ENCODE measurements around the gene HCN2. TPM values are rescaled to one million over a fixed set of nuclear protein-coding genes. Genes with fewer than 3 reads are reported as not detected.
"Not testable (repeated sequence)": the region's sequence is repeated elsewhere in the genome, so short reads cannot be mapped to it uniquely, and the experiment has no call there.

Gene HCN2
- polyA plus RNA-seq, 2 donors = 0.65 to 1.4 TPM

DNA sequence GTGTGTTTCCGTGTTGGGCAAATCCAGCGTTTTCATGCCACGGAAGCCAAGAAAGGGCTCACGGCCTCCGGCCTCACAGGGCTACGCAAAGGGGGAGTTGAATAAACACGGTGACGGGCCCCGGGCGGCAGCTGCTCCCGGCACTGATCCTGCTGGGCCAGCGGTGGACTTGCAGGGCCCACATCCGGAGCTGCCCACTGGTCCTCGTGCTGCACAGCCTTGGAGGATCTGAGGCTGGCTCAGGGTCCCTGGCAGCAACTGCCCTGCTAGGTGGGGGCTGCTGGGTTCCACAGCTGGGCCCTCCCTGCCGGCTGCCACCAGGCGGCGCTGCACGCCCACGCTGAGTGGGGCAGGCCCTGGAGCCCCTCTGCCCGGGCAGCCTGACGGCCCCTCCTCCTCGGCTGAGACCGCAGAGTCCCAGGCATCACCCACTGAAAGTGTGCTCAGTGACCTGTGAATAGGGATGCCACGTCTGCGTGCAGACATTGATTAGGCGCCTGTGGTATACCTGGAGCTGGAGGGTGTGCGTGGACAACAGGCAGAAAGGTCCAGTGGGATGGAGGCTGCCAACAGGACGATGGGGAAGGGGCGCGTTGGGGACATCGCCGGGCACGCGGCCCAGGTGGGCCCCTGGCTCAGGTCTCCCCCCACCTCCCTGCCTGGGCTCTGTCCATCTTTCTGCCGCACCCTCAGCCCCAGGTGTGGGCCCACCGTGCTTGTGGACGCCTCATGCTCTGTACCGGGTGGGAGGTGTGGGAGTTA is 5.3 kb upstream of the HCN2 start:
- H3K4me1 ChIP-seq (ENCODE audit: control insufficient read depth in 2 of 2, insufficient read depth in 2 of 2, low read length in 1 of 2) = peaks cover 0 to 6% of the 10 kb centered on the region in 2 donors
- peaks cover 0 to 4% of the 10 kb centered on the region in 2 donors for H3K27me3 ChIP-seq (ENCODE audit: control insufficient read depth in 1 of 2, insufficient read depth in 2 of 2, low read length in 2 of 2)
- H3K36me3 ChIP-seq (ENCODE audit: control insufficient read depth in 2 of 2, insufficient read depth in 2 of 2, low read length in 1 of 2) = peaks cover 9 to 24% of the 10 kb centered on the region in 2 donors
- no peaks in the 10 kb centered on the region for H3K9me3 ChIP-seq (ENCODE audit: control insufficient read depth in 2 of 2, insufficient read depth in 1 of 2, low read depth in 1 of 2, low read length in 1 of 2)
- WGBS, 2 donors = 21 to 28% methylated on average over 36 to 38 of the region's 38 CpGs
- H3K27ac ChIP-seq (ENCODE audit: low read depth in 2 of 2, low read length in 1 of 2) = no peak overlapping the region
- no peak overlapping the region for H3K4me3 ChIP-seq (ENCODE audit: low read depth in 1 of 2, low read length in 2 of 2)

DNA sequence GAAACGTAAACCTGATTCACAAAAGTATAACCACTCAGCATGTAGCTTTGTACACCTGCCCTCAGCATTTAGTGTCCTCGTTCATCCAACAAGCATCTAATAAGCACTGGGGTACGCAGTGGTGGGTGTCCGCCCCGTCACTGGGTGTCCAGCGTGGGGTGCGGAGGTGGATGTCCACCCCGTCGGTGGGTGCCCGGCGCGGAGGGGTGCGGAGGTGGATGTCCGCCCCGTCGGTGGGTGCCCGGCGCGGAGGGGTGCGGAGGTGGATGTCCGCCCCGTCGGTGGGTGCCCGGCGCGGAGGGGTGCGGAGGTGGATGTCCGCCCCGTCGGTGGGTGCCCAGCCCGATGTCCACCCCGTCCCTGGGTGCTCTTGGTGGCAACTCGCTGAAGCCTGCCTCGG is 4.5 kb upstream of the HCN2 start:
- H3K36me3 ChIP-seq (ENCODE audit: control insufficient read depth in 2 of 2, insufficient read depth in 2 of 2, low read length in 1 of 2) = peaks cover 2 to 19% of the 10 kb centered on the region in 2 donors
- H3K27me3 ChIP-seq (ENCODE audit: control insufficient read depth in 1 of 2, insufficient read depth in 2 of 2, low read length in 2 of 2); H3K4me3 ChIP-seq (ENCODE audit: low read depth in 1 of 2, low read length in 2 of 2); H3K4me1 ChIP-seq (ENCODE audit: control insufficient read depth in 2 of 2, insufficient read depth in 2 of 2, low read length in 1 of 2); H3K9me3 ChIP-seq (ENCODE audit: control insufficient read depth in 2 of 2, insufficient read depth in 1 of 2, low read depth in 1 of 2, low read length in 1 of 2); H3K27ac ChIP-seq (ENCODE audit: low read depth in 2 of 2, low read length in 1 of 2): not testable (repeated sequence)
- WGBS, 2 donors = 82 to 86% methylated on average over 31 to 34 of the region's 34 CpGs

DNA sequence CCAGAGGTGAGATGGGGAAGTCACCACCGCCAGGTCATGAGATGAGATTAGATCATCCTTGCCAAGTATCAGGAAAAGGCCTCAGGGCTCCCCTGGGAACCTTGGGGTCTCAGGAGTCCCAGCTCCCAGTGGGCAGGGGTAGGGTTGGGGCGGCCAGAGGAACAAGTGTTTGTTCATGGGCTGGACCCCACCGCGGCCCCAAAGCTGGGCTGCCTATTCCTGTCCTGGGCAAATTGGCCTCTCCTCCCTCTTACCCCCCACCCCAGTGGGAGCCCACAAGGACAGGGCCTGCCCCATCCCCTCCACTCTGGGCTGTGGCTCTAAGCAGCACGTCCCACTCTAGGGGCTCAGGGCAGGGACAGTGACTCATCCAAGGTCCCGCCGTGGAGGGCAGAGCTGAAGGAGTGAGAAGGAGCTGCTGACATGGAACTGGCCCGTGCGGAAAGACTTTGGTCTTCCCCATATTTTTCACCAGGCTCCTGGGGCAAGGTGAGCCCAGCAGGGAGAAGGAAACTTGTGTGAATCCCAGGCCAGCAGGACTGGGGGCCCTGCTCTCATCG is 4.0 kb upstream of the HCN2 start:
- Histone ChIP-seq H3K36me3 (ENCODE audit: control insufficient read depth in 2 of 2, insufficient read depth in 2 of 2, low read length in 1 of 2) (peaks cover under 1 to 19% of the 10 kb centered on the region in 2 donors), H3K27me3 (ENCODE audit: control insufficient read depth in 1 of 2, insufficient read depth in 2 of 2, low read length in 2 of 2) (peaks cover 0 to 4% of the 10 kb centered on the region in 2 donors), H3K27ac (ENCODE audit: low read depth in 2 of 2, low read length in 1 of 2) (no peak overlapping the region), H3K4me1 (ENCODE audit: control insufficient read depth in 2 of 2, insufficient read depth in 2 of 2, low read length in 1 of 2) (peaks cover 0 to 6% of the 10 kb centered on the region in 2 donors), H3K9me3 (ENCODE audit: control insufficient read depth in 2 of 2, insufficient read depth in 1 of 2, low read depth in 1 of 2, low read length in 1 of 2) (no peaks in the 10 kb centered on the region), H3K4me3 (ENCODE audit: low read depth in 1 of 2, low read length in 2 of 2) (no peak overlapping the region)
- 59 to 62% methylated on average over 10 of the region's 10 CpGs for WGBS, 2 donors

DNA sequence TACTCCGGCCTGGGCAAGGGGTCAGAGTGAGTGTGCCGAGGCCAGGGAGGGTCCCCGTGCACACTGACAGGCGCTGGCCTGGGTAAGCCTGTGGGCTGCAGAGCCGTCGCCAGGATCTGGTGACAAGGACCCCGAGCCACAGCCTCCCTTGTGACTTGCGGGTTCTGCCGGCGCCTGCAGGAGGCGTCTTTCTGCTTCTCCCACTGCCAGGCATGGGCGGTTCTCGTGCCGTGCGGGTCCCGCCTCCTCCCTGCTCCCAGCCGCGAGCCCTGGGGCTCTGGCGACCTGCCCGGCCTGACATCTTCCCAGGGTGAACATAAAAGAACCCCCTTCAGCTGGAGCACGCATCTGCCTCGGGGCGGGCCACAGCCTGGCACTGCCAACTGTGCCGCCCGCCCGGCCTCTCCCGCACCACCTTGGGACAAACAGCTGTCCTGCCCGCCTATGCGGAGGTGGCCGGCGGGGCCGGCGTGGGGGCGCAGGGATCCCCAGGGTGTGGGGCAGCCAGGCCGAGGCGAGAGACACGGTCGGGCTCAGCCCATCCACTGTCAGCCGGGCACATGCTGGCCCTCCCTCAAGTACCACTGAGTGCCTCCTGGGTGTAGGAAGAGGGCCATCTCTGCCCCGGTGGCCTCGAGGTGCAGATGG is 1.5 kb upstream of the HCN2 start:
- Histone ChIP-seq H3K4me3 (ENCODE audit: low read depth in 1 of 2, low read length in 2 of 2) (no peak overlapping the region), H3K27ac (ENCODE audit: low read depth in 2 of 2, low read length in 1 of 2) (no peak overlapping the region)
- WGBS, 2 donors = 3 to 6% methylated on average over 41 of the region's 41 CpGs

DNA sequence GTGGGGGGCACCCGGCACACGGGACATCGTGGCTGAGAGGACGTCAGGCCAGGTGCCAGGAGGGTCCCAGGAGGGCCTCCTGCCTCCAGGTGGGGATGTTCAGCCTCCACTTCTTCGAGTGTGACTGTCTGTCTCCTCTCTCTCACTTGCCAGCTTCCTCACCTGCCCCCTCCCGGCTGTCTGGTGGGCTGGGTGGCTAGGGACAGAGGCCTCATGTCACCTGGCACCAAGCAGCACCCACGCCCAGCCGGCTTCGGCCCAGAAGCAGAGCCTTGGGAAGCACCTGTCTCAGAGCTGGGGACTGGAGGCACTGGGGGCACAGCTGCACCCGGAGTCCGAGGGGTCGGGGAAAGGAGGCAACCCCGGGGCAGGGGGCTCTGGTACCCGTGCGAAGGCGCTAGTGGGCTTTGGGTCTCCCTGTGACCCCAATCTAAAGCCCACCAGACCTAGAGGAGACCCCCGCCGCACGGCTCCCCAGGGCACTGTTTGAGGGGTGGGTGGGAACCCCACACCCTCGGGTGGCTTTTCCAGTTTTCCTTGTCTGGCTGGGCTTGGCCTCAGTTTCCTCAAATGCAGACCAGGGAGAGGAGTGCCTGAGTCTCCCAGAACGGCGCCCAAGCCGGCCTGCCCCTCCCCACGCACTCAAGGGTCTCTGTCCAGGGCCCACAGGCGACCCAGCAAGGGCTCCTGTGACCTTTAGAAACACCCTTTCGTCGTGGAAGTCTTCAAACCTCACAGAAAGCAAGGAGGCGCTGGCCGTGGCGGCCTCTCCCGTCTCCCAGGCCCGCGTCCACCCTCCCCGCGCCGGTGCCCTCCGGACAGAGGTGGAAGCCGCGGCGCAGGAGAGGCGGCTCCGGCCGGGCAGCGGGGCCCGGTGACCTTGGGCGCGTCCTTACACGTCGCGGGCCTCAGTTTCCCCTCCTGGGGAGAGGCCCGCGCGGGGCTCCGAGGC is 664 bp upstream of the HCN2 start:
- Histone ChIP-seq H3K27me3 (ENCODE audit: control insufficient read depth in 1 of 2, insufficient read depth in 2 of 2, low read length in 2 of 2) (peaks cover 0 to 10% of the 10 kb centered on the region in 2 donors), H3K4me3 (ENCODE audit: low read depth in 1 of 2, low read length in 2 of 2) (peak overlapping the region in 1 of 2 donors; percentile 47), H3K27ac (ENCODE audit: low read depth in 2 of 2, low read length in 1 of 2) (no peak overlapping the region), H3K36me3 (ENCODE audit: control insufficient read depth in 2 of 2, insufficient read depth in 2 of 2, low read length in 1 of 2) (no peaks in the 10 kb centered on the region), H3K9me3 (ENCODE audit: control insufficient read depth in 2 of 2, insufficient read depth in 1 of 2, low read depth in 1 of 2, low read length in 1 of 2) (no peaks in the 10 kb centered on the region), H3K4me1 (ENCODE audit: control insufficient read depth in 2 of 2, insufficient read depth in 2 of 2, low read length in 1 of 2) (peaks cover 0 to 6% of the 10 kb centered on the region in 2 donors)
- 12 to 14% methylated on average over 44 to 54 of the region's 54 CpGs for WGBS, 2 donors

More for the DNA sequence above, 1.5 kb upstream of the HCN2 start:
- Histone ChIP-seq H3K4me1 (ENCODE audit: control insufficient read depth in 2 of 2, insufficient read depth in 2 of 2, low read length in 1 of 2) (peaks cover 0 to 6% of the 10 kb centered on the region in 2 donors), H3K27me3 (ENCODE audit: control insufficient read depth in 1 of 2, insufficient read depth in 2 of 2, low read length in 2 of 2) (peaks cover 0 to 10% of the 10 kb centered on the region in 2 donors), H3K36me3 (ENCODE audit: control insufficient read depth in 2 of 2, insufficient read depth in 2 of 2, low read length in 1 of 2) (peaks cover 0 to 3% of the 10 kb centered on the region in 2 donors), H3K9me3 (ENCODE audit: control insufficient read depth in 2 of 2, insufficient read depth in 1 of 2, low read depth in 1 of 2, low read length in 1 of 2) (no peaks in the 10 kb centered on the region)

DNA sequence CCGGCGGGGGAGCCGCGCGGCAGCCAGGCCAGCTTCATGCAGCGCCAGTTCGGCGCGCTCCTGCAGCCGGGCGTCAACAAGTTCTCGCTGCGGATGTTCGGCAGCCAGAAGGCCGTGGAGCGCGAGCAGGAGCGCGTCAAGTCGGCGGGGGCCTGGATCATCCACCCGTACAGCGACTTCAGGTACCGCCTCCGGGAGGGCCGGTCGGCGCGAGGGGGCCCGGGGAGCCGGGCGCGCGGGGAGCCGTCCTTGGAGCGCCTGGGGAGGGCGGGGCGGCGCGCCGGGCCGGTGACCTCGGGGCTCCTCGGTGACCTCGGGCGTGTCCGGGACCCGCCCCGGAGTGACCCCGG is 690 bp downstream of the HCN2 start:
- no peak overlapping the region for H3K27ac ChIP-seq (ENCODE audit: low read depth in 2 of 2, low read length in 1 of 2)
- peaks cover 0 to 6% of the 10 kb centered on the region in 2 donors for H3K4me1 ChIP-seq (ENCODE audit: control insufficient read depth in 2 of 2, insufficient read depth in 2 of 2, low read length in 1 of 2)
- H3K27me3 ChIP-seq (ENCODE audit: control insufficient read depth in 1 of 2, insufficient read depth in 2 of 2, low read length in 2 of 2) = peaks cover 0 to 10% of the 10 kb centered on the region in 2 donors
- H3K4me3 ChIP-seq (ENCODE audit: low read depth in 1 of 2, low read length in 2 of 2) = peak overlapping the region in 1 of 2 donors; percentile 47
- 1 to 3% methylated on average over 39 to 50 of the region's 50 CpGs for WGBS, 2 donors
- no peaks in the 10 kb centered on the region for H3K36me3 ChIP-seq (ENCODE audit: control insufficient read depth in 2 of 2, insufficient read depth in 2 of 2, low read length in 1 of 2)
- no peaks in the 10 kb centered on the region for H3K9me3 ChIP-seq (ENCODE audit: control insufficient read depth in 2 of 2, insufficient read depth in 1 of 2, low read depth in 1 of 2, low read length in 1 of 2)

DNA sequence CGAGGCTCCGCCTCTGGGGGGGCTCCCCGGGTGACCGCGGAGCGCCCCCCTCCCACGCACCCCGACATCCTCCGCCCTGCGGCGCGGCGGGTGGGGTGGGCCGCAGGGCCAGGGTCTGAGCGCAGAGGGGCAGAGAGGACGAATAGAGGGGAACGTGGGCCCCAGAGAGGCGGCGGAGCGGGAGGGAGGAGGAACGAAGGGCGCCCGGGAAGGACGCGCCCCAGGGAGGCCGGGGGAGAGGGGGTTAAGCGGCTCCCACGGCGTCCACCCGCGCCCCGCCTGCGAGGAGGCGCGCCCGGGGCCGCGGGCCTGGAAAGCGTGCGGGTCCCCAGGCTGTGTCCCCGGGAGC is 1.0 kb downstream of the HCN2 start:
- Histone ChIP-seq H3K27ac (ENCODE audit: low read depth in 2 of 2, low read length in 1 of 2) (no peak overlapping the region), H3K4me1 (ENCODE audit: control insufficient read depth in 2 of 2, insufficient read depth in 2 of 2, low read length in 1 of 2) (peaks cover 0 to 6% of the 10 kb centered on the region in 2 donors), H3K27me3 (ENCODE audit: control insufficient read depth in 1 of 2, insufficient read depth in 2 of 2, low read length in 2 of 2) (peaks cover 0 to 10% of the 10 kb centered on the region in 2 donors), H3K36me3 (ENCODE audit: control insufficient read depth in 2 of 2, insufficient read depth in 2 of 2, low read length in 1 of 2) (no peaks in the 10 kb centered on the region), H3K9me3 (ENCODE audit: control insufficient read depth in 2 of 2, insufficient read depth in 1 of 2, low read depth in 1 of 2, low read length in 1 of 2) (no peaks in the 10 kb centered on the region), H3K4me3 (ENCODE audit: low read depth in 1 of 2, low read length in 2 of 2) (peak overlapping the region in 1 of 2 donors; percentile 47)
- WGBS, 2 donors = 9 to 10% methylated on average over 37 to 41 of the region's 41 CpGs

DNA sequence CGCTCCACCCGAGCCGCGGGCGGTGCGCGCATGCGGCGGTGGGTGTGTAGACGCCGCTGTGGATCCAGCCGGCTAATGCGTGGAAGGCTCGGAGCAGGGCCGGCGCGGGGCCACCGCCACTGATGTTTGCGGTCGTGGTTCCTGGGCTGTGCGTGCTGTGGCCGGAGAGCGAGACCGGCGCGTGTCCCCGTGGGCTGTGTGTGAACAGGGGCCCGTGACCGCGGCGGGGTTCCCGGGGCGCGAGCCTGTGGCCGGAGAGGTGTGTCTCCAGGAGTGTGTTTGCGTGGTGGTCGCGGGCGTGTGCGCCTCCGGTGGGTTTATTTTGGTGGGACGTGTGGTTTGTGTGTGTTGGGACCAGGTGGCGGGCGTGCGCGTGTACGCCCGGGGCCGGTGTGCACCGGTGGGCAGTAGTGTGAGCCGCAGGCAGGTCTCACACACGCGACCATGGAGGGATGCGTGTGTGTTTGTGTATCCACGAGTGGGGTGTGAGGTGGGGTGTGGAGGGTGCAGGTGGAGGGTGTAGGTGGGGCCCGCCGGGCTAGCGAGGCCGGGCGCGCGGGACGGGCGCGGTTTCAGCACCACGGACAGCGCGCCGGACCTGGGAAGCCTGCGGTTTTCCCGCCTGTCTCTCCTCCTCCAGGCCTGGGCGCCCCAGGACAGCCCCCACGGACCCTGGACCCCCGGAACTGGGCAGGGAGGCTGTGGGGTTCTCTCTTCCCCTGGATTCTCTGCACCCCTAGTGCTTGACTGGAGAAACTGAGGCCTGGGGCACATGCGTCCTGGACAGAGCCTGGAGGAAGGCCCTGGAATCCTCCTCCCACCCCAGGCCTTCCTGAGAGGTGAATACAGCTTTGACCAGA is 1.6 kb downstream of the HCN2 start:
- Histone ChIP-seq H3K27ac (ENCODE audit: low read depth in 2 of 2, low read length in 1 of 2) (no peak overlapping the region), H3K36me3 (ENCODE audit: control insufficient read depth in 2 of 2, insufficient read depth in 2 of 2, low read length in 1 of 2) (no peaks in the 10 kb centered on the region), H3K4me1 (ENCODE audit: control insufficient read depth in 2 of 2, insufficient read depth in 2 of 2, low read length in 1 of 2) (peaks cover 0 to 6% of the 10 kb centered on the region in 2 donors), H3K4me3 (ENCODE audit: low read depth in 1 of 2, low read length in 2 of 2) (peak overlapping the region in 1 of 2 donors; percentile 47), H3K27me3 (ENCODE audit: control insufficient read depth in 1 of 2, insufficient read depth in 2 of 2, low read length in 2 of 2) (peaks cover 0 to 10% of the 10 kb centered on the region in 2 donors), H3K9me3 (ENCODE audit: control insufficient read depth in 2 of 2, insufficient read depth in 1 of 2, low read depth in 1 of 2, low read length in 1 of 2) (no peaks in the 10 kb centered on the region)
- 34 to 40% methylated on average over 66 to 75 of the region's 75 CpGs for WGBS, 2 donors

Data from esophagus (tissue), 2 donors.